Measurements from ENCODE around the gene ARHGEF40.

DNA sequence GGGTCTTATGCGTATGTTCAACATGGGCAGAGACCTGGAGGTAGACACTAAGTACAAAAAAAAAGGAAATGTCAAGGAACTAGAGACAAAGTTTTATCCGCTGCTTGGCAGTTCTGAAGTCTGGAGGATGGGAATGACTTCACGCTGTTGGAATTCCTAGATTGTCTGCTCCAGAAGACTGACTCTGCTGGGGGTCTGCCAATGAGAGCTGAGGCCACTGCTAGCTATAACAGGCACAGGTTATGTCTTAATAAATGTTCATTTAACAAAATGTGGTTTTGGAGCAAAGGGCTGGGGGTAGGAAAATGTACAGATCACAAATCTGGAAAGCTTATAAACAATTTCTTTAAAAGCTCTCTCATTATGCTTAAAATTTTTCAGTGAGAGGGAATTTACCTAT is 6.6 kb upstream of the ARHGEF40 start:
- TF ChIP-seq CTCF (IDR thresholded peaks at IDR 0.05) (no peak), POLR2AphosphoS5 (IDR thresholded peaks at IDR 0.05) (no peak), POLR2A (IDR thresholded peaks at IDR 0.05) (no peak)
